ENCODE results near the gene GAMT.

GAMT gene

DNA sequence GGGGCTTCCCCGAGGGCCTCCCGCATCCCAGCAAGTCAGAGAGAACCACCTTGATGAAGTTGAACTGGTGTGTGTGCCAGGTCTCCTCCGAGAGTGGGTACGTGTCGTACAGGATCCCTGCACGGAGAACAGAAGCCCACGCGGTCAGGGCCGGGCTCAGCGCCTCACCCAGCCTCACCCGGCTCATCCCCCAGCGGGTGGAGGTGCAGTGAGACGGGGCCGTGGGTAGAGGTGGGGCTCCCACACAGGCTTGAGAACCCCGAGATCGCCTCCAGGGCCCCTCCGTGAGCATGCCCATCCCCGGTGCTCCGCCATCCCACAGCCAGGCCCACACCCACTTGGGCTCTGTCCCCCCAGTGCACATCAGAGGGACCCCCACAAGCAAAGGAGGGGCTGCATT, 2.3 kb downstream of the GAMT start:
- DNase-seq, result no peak

DNA sequence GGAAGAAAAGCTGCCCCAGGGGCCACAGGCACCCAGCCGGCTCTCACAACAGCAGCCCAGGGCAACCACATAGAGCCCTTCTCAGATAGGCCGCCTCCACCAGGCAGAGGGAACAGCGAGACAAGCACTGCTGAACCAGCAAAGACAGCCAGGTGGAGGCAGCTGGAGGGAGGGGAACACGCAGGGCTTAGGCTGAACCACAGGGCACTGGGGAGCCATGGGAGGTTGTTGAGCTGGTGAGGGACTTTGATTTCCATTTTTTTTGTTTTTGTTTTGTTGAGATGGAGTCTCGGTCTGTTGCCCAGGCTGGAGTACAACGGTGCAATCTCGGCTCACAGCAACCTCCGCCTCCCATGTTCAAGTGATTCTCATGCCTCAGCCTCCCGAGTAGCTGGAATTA, 3.5 kb downstream of the GAMT start:
- DNase-seq, result no peak

- DNase-seq, result no peak
Measured at GRCh38 chr19:1396768-1397679, 4.3 kb downstream of the GAMT start.

DNA sequence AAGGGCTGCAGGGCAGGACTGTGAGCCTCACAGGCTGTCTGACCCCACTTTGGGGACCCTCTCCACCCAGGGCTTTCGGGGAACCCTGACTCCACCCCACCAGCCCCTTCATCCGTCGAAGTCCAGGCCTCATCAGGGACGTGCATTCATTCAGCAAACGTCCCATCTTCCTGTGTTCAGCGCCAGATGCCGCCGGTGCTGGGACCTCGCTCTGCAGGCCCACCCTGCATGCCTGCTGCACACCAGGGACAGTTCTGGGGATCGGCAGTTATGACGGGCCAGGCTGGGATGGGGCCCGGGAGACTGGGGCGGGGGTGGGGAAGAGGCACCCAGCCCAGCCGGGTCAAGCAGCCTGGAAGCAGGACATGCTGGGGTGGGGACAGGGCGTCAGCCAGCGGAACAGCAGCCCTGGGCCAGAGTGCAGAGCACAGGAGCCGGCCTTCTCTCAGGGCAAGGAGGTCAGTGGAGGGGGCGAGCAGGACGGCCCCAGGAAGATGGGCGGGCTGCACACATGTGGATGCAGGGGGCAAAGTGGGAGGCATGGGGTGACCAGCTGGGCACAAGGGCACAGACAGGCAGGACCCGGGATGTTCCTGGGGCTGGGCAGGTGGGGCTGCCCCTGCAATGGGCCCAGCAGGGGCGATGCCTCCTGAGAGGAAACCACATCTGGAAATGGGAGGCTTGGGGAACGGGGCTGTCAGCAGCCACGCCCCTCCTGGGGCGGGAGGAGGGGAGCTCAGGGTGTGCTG, 5.1 kb downstream of the GAMT start:
- no peak for DNase-seq

DNA sequence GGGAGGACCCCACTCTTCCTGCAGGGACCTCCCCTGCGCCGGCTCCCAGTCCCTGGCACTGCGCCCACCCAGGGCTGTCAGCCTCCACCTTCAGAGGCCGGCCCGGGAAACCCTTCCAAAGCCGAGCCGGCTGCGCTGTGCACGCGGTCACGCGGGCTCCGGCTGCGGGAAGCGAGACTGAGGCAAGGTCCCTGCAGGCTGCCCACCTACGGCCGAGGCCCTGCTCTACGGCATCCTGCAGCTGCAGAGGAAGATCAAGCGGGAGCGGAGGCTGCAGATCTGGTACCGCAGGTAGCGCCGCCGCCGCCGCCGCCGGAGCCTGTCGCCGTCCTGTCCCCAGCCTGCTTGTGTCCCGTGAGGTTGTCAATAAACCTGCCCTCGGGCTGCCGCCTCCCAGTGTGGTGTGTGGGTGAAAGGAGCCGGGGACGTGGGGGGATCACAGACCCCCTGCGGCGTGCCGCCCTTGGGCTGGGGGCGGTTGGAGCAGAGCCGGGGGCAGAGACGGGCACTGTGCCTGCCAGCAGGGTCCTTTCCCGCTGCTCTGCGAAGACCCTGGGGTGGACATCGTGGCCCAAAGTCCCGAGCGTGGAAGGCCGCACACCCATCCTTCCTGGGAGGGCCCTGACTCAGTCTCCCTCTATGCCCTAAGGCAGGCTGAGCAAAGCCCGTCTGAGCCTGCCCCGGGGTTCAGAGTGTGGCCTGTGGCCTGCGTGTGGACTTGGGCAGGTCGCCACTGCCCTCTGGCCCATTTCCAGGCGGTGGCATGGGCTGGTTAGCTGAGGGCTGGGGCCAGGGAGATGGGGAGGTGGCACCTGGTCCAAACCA, 5.9 kb downstream of the GAMT start:
- no peak for DNase-seq

DNA sequence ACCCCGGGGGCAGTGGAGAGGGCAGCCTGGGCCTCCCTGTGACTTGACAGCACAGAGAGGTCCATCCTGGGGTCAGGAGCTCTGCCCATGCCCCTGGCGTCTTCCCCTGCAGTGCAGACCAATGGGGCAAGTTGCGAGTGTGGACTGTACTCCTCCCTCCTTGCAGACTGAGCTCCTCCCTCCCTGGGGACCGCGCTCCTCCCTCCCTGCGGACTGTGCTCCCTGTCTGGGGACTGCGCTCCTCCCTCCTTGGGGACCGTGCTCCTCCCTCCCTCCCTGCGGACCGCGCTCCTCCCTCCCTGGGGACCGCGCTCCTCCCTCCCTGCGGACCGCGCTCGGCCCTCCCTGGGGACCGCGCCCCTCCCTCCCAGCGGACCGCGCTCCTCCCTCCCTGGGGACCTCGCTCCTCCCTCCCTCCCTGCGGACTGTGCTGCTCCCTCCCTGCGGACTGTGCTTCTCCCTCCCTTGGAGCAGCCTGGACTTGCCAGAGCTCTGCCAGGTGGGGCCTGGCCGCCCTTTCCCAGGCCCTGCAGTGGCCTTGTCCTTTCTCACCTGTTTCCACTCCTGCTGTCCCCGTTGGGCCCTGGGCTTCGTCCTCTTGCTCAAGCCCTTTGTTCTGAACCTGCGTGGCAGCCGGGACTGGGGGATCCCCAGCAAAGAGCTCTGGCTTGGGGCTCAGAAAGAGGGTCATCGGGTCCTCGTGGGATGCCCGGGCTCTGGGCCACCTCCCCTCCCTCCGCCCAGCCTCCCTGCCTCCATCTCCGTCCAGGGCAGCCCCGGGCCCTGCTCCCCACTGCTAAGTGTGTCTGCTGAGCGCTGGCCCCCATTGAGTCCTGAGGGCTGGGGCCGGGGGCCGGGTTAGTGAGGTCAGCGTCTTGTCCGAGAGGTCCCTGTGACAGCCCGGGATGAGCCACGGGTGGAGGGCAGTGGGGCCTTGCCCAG, 6.8 kb downstream of the GAMT start:
- no peak for DNase-seq

GRCh38 chr19:1393841-1394240, 7.5 kb downstream of the GAMT start:
- no peak for DNase-seq

DNA sequence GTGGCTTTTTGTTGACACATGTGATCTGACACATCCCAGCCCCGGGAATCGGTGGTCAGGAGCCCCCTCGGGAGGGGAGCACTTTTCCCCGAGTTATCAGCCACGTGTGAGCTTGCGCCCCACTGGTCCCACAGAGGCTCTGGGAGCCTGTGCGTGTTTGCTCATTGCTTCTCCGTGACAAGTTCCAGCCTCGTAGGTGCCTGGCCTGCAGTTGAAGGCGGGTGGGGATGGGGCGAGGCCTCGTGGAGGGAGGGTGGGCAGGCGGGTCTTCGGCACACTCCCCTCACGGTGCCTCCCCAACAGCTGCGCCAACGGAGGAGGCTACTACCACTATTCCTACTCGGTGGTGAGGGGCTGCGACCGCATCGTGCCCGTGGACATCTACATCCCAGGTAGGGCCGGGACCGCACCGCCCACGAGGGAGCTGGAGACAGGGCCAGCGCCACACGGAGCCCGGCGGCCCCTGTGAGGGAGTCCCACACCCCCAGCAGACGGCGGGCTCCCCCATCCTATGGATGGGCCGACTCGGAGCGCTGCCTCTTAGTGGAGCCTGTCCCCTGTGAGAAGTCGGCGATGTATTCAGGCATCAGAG, 8.3 kb downstream of the GAMT start:
- no peak for DNase-seq

- no peak for DNase-seq
Measured at GRCh38 chr19:1392407-1392806, 8.9 kb downstream of the GAMT start.

DNA sequence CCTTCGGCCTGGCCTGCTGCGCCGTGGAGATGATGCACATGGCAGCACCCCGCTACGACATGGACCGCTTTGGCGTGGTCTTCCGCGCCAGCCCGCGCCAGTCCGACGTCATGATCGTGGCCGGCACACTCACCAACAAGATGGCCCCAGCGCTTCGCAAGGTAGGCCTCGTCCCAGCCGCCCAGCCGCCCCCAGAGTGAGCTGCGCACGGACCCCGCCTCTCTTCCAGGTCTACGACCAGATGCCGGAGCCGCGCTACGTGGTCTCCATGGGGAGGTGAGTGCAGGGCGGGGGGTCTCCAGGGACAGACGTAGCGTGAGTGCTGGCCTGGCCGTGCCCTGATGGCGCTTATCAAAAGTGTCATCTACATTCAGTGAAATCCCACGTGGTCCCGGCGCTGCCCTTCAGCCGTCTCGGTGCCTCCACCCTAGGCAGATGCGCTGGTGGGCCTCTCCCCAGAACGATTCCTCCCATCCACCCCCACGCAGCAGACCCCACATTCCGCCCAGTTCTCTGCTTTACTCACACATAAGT, 10.4 kb downstream of the GAMT start:
- DNase-seq, result no peak

- no peak for DNase-seq
Measured at GRCh38 chr19:1389033-1389940, 12.1 kb downstream of the GAMT start.

- no peak for DNase-seq
Measured at GRCh38 chr19:1388637-1389026, 12.7 kb downstream of the GAMT start.

GRCh38 chr19:1387684-1388636, 13.4 kb downstream of the GAMT start:
- DNase-seq, result no peak

- no peak for DNase-seq
Measured at GRCh38 chr19:1386945-1387683, 14.2 kb downstream of the GAMT start.

- DNase-seq, result no peak
Measured at GRCh38 chr19:1385816-1386215, 15.5 kb downstream of the GAMT start.

GRCh38 chr19:1384478-1385110, 16.7 kb downstream of the GAMT start:
- no peak for DNase-seq

- DNase-seq, result no peak
Measured at GRCh38 chr19:1384085-1384462, 17.3 kb downstream of the GAMT start.

All from activated CD8-positive, alpha-beta memory T cell treated with anti-CD3 and anti-CD28 coated beads, Interleukin-2, amount 50 U/mL, for 4 hours (primary cell).